Astrocyte (in vitro differentiated cells and primary cell): ENCODE data around the gene NFAT5. TPM values are rescaled to one million over a fixed set of nuclear protein-coding genes. Genes with fewer than 3 reads are reported as not detected.
A peak's percentile ranks its signal among the peaks of the same experiment; 100 is the strongest.

ENCODE experiments used
- DNase-seq: peaks from one replicate; pipeline ENCODE4 v3.0.0-alpha.2; 2010; ENCODE audit warnings: low read depth
- FAIRE-seq: peaks from 2 replicates; lab custom pipeline; 2011; peaks lifted over from hg19 to GRCh38; lab: Jason Lieb, UNC
- H2AFZ ChIP-seq: 2 replicates; pipeline ENCODE4 v1.6.0; 2012; ENCODE audit warnings: low read depth, low read length, inconsistent platforms
- H3K27ac ChIP-seq: 2 replicates; pipeline ENCODE4 v1.5.1; 2011; ENCODE audit warnings: low read depth, low read length, inconsistent platforms
- H3K27me3 ChIP-seq: 2 replicates; pipeline ENCODE4 v1.6.0; 2011; ENCODE audit warnings: low read length, inconsistent platforms; ENCODE audit not compliant: insufficient read depth
- H3K36me3 ChIP-seq: 2 replicates; pipeline ENCODE4 v1.5.1; 2011; ENCODE audit warnings: low read length, inconsistent platforms; ENCODE audit not compliant: insufficient read depth
- H3K4me1 ChIP-seq: 2 replicates; pipeline ENCODE4 v1.5.1; 2011; ENCODE audit warnings: low read length, inconsistent platforms; ENCODE audit not compliant: insufficient read depth
- H3K4me2 ChIP-seq: 2 replicates; pipeline ENCODE4 v1.6.0; 2012; ENCODE audit warnings: low read length, inconsistent platforms
- H3K4me3 ChIP-seq: 2 replicates; pipeline ENCODE4 v1.5.1; 2011; ENCODE audit warnings: low read depth, mild to moderate bottlenecking, low read length, inconsistent platforms; ENCODE audit not compliant: insufficient read depth
- H3K79me2 ChIP-seq: 2 replicates; pipeline ENCODE4 v1.6.0; 2012; ENCODE audit warnings: mild to moderate bottlenecking, low read length, inconsistent platforms; ENCODE audit not compliant: insufficient read depth
- H3K9ac ChIP-seq: 2 replicates; pipeline ENCODE4 v1.6.0; 2012; ENCODE audit warnings: mild to moderate bottlenecking, low read length, inconsistent platforms
- H3K9me3 ChIP-seq: 2 replicates; pipeline ENCODE4 v1.5.1; 2012; ENCODE audit warnings: low read depth, mild to moderate bottlenecking, low read length, inconsistent platforms; ENCODE audit not compliant: insufficient read depth
- H4K20me1 ChIP-seq: 2 replicates; pipeline ENCODE4 v1.6.0; 2012; ENCODE audit warnings: low read length, inconsistent platforms; ENCODE audit not compliant: insufficient read depth
- H3K27ac Mint-ChIP-seq: one replicate; pipeline ENCODE4 v1.8.0; 2021; ENCODE audit warnings: mild to moderate bottlenecking, mixed read lengths; ENCODE audit not compliant: unreplicated experiment
- H3K27me3 Mint-ChIP-seq: one replicate; pipeline ENCODE4 v1.8.0; 2021; ENCODE audit warnings: low read depth, mixed read lengths; ENCODE audit not compliant: unreplicated experiment
- H3K36me3 Mint-ChIP-seq: one replicate; pipeline ENCODE4 v1.8.0; 2021; ENCODE audit warnings: low read depth, mixed read lengths; ENCODE audit not compliant: unreplicated experiment
- H3K4me1 Mint-ChIP-seq: one replicate; pipeline ENCODE4 v1.8.0; 2021; ENCODE audit warnings: low read depth, mixed read lengths; ENCODE audit not compliant: unreplicated experiment
- H3K4me3 Mint-ChIP-seq: one replicate; pipeline ENCODE4 v1.8.0; 2021; ENCODE audit warnings: mild to moderate bottlenecking, moderate library complexity, mixed read lengths; ENCODE audit not compliant: unreplicated experiment
- H3K9me3 Mint-ChIP-seq: one replicate; pipeline ENCODE4 v1.8.0; 2021; ENCODE audit warnings: mild to moderate bottlenecking, mixed read lengths; ENCODE audit not compliant: unreplicated experiment
- EZH2 ChIP-seq: IDR thresholded peaks from 2 replicates; pipeline ENCODE4 v1.6.1; 2012; ENCODE audit warnings: mild to moderate bottlenecking, low read length, inconsistent platforms; ENCODE audit not compliant: insufficient read depth
- total RNA-seq: library from RNA; stranded (reverse); gene quantifications from 2 replicates; pipeline ENCODE4 v1.2.1, GENCODE V29; 2021
- TF ChIP-seq, protein P1 (sequence below): IDR thresholded peaks from 2 replicates; pipeline ENCODE4 v1.5.1; 2011; ENCODE audit warnings: low read depth, mild to moderate bottlenecking, inconsistent platforms, low read length, moderate library complexity; ENCODE audit not compliant: insufficient read depth

Gene NFAT5
- total RNA-seq, 1 donor from 2014 or later = 96.2 TPM

DNA sequence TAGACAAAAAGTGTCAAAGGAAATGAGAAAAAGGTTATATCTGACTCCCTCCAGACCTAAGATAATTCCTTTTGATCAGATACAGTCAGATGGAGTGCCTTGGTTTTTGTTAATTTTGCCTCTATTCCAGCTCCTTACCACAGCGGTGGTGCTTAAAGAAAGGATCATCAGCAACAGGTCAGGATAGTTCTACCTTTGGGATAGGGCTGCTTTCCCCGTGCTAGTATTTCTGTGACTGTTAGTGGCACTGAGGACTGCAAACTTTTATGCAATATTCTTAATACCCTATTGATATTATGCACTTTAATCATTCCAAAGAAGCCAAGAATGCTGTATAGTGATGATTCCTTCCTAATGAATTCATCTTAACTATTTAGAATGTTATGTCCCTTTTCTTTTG lies 136.1 kb downstream of the NFAT5 start:
- Mint-ChIP-seq H3K4me3 (no peak overlapping the region), H3K27ac (no peak overlapping the region), H3K36me3 (peaks cover 6% of the 10 kb centered on the region), H3K4me1 (peaks cover 9% of the 10 kb centered on the region), H3K9me3 (no peaks in the 10 kb centered on the region), H3K27me3 (no peaks in the 10 kb centered on the region)
- DNase-seq = no peak
- H3K4me2 ChIP-seq = no peak overlapping the region
- H3K9me3 ChIP-seq = no peaks in the 10 kb centered on the region
- H3K9ac ChIP-seq = no peak overlapping the region
- H3K27me3 ChIP-seq = no peaks in the 10 kb centered on the region
- peaks cover 3% of the 10 kb centered on the region for H3K79me2 ChIP-seq
- H3K4me1 ChIP-seq = no peaks in the 10 kb centered on the region
- H3K36me3 ChIP-seq = peaks cover 10% of the 10 kb centered on the region
- no peak overlapping the region for H3K27ac ChIP-seq
- no peak overlapping the region for H2AFZ ChIP-seq
- FAIRE-seq = no peak
- TF ChIP-seq EZH2 = no peak
- TF ChIP-seq, protein P1, sequence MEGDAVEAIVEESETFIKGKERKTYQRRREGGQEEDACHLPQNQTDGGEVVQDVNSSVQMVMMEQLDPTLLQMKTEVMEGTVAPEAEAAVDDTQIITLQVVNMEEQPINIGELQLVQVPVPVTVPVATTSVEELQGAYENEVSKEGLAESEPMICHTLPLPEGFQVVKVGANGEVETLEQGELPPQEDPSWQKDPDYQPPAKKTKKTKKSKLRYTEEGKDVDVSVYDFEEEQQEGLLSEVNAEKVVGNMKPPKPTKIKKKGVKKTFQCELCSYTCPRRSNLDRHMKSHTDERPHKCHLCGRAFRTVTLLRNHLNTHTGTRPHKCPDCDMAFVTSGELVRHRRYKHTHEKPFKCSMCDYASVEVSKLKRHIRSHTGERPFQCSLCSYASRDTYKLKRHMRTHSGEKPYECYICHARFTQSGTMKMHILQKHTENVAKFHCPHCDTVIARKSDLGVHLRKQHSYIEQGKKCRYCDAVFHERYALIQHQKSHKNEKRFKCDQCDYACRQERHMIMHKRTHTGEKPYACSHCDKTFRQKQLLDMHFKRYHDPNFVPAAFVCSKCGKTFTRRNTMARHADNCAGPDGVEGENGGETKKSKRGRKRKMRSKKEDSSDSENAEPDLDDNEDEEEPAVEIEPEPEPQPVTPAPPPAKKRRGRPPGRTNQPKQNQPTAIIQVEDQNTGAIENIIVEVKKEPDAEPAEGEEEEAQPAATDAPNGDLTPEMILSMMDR = no peak
- no peak overlapping the region for H3K4me3 ChIP-seq
- peaks cover 20% of the 10 kb centered on the region for H4K20me1 ChIP-seq

GRCh38 chr16:69703638-69704037 lies 137.9 kb downstream of the NFAT5 start:
- no peaks in the 10 kb centered on the region for H3K27me3 Mint-ChIP-seq
- TF ChIP-seq, protein P1 = no peak
- no peak for TF ChIP-seq EZH2
- no peak overlapping the region for H3K4me2 ChIP-seq
- no peak overlapping the region for H3K27ac ChIP-seq
- peaks cover 10% of the 10 kb centered on the region for H3K36me3 Mint-ChIP-seq
- FAIRE-seq (no peak), DNase-seq (peak; percentile 55)
- peaks cover 10% of the 10 kb centered on the region for H3K36me3 ChIP-seq
- peaks cover 9% of the 10 kb centered on the region for H3K4me1 Mint-ChIP-seq
- no peak overlapping the region for H2AFZ ChIP-seq
- peak overlapping the region; percentile 54 for H3K4me3 Mint-ChIP-seq
- no peak overlapping the region for H3K4me3 ChIP-seq
- H3K79me2 ChIP-seq = no peaks in the 10 kb centered on the region
- H3K9ac ChIP-seq = no peak overlapping the region
- peak overlapping the region; percentile 41 for H3K27ac Mint-ChIP-seq
- no peaks in the 10 kb centered on the region for H3K27me3 ChIP-seq
- no peaks in the 10 kb centered on the region for H3K9me3 ChIP-seq
- H4K20me1 ChIP-seq = peaks cover 11% of the 10 kb centered on the region
- no peaks in the 10 kb centered on the region for H3K9me3 Mint-ChIP-seq
- H3K4me1 ChIP-seq = no peaks in the 10 kb centered on the region

GRCh38 chr16:69706256-69706974 lies 140.6 kb downstream of the NFAT5 start:
- Histone ChIP-seq H3K36me3 (peaks cover 17% of the 10 kb centered on the region), H3K79me2 (no peaks in the 10 kb centered on the region), H2AFZ (no peak overlapping the region), H3K4me2 (no peak overlapping the region), H3K9ac (no peak overlapping the region), H4K20me1 (peaks cover 6% of the 10 kb centered on the region), H3K27me3 (no peaks in the 10 kb centered on the region), H3K27ac (no peak overlapping the region), H3K4me3 (no peak overlapping the region), H3K9me3 (no peaks in the 10 kb centered on the region), H3K4me1 (peaks cover 11% of the 10 kb centered on the region)
- H3K27me3 Mint-ChIP-seq = no peaks in the 10 kb centered on the region
- DNase-seq (no peak), FAIRE-seq (no peak)
- peaks cover 9% of the 10 kb centered on the region for H3K4me1 Mint-ChIP-seq
- peaks cover 10% of the 10 kb centered on the region for H3K36me3 Mint-ChIP-seq
- H3K27ac Mint-ChIP-seq = no peak overlapping the region
- H3K4me3 Mint-ChIP-seq = no peak overlapping the region
- no peak for TF ChIP-seq EZH2
- TF ChIP-seq, protein P1 = no peak
- H3K9me3 Mint-ChIP-seq = no peaks in the 10 kb centered on the region
